PC-3 (cell line): ENCODE data around the gene ZBTB24. TPM values are rescaled to one million over a fixed set of nuclear protein-coding genes. Genes with fewer than 3 reads are reported as not detected.

Experiments
- ATAC-seq: fragments of 200-7000 bp; cut with Tn5 transposase; 2 replicates; pipeline ENCODE4 v1.9.1; 2020; ENCODE audit warnings: mild to moderate bottlenecking, moderate library complexity
- BruUV-seq: library from RNA; stranded (reverse); fragments of 400-500 nt; replicated peaks from 2 replicates; lab custom pipeline; 2021; lab: Mats Ljungman, UMichigan
- CTCF ChIA-PET: fragments of 300-600 bp; sonication (Branson Sonifier 250); formaldehyde crosslinking; loops from one replicate; lab custom pipeline; 2022; ENCODE audit warnings: antibody characterized with exemption; lab: Charles Lee
- POLR2A ChIA-PET: fragments of 300-600 bp; sonication (Branson Sonifier 250); formaldehyde crosslinking; loops from one replicate; lab custom pipeline; 2022; ENCODE audit warnings: antibody characterized with exemption; ENCODE audit not compliant: unreplicated experiment; lab: Charles Lee
- DNase-seq: peaks from one replicate; pipeline ENCODE4 v3.0.0-alpha.2; 2015
- H2AFZ ChIP-seq: fragments of 300-600 bp; sonication (generic); 2 replicates; pipeline ENCODE4 v1.6.0; 2016; ENCODE audit warnings: antibody characterized with exemption, low read length
- H3F3A ChIP-seq: fragments of 300-600 bp; sonication (generic); one replicate; pipeline ENCODE4 v1.6.0; 2017; ENCODE audit warnings: antibody characterized with exemption, low read length, control low read depth, mild to moderate bottlenecking; ENCODE audit not compliant: unreplicated experiment
- H3K27ac ChIP-seq: fragments of 300-600 bp; sonication (generic); 2 replicates; pipeline ENCODE4 v1.5.1; 2016; ENCODE audit warnings: mild to moderate bottlenecking, low read length
- H3K27me3 ChIP-seq: fragments of 300-600 bp; sonication (generic); 2 replicates; pipeline ENCODE4 v1.6.1; 2016; ENCODE audit warnings: low read length, mixed read lengths
- H3K36me3 ChIP-seq: fragments of 300-600 bp; sonication (generic); 2 replicates; pipeline ENCODE4 v1.6.1; 2016; ENCODE audit warnings: low read depth, mixed run types, low read length, mixed read lengths
- H3K4me1 ChIP-seq: fragments of 300-600 bp; sonication (generic); 2 replicates; pipeline ENCODE4 v1.5.1; 2016; ENCODE audit warnings: low read length; ENCODE audit not compliant: insufficient read depth
- H3K4me2 ChIP-seq: fragments of 300-600 bp; sonication (generic); 2 replicates; pipeline ENCODE4 v1.6.0; 2016; ENCODE audit warnings: low read length
- H3K4me3 ChIP-seq: fragments of 300-600 bp; sonication (generic); 2 replicates; pipeline ENCODE4 v1.5.1; 2016; ENCODE audit warnings: mild to moderate bottlenecking, low read length, mixed read lengths
- H3K79me2 ChIP-seq: fragments of 300-600 bp; sonication (generic); 2 replicates; pipeline ENCODE4 v1.6.1; 2017; ENCODE audit warnings: low read length, mixed read lengths
- H3K9ac ChIP-seq: fragments of 300-600 bp; sonication (generic); 2 replicates; pipeline ENCODE4 v1.6.0; 2016; ENCODE audit warnings: mild to moderate bottlenecking, low read length
- H3K9me2 ChIP-seq: fragments of 300-600 bp; sonication (generic); replicated peaks from 2 replicates; pipeline ENCODE4 v1.6.1; 2016; ENCODE audit warnings: mixed run types, low read length, mixed read lengths
- H3K9me3 ChIP-seq: fragments of 300-600 bp; sonication (generic); 2 replicates; pipeline ENCODE4 v1.6.1; 2016; ENCODE audit warnings: low read length, mixed read lengths
- H4K20me1 ChIP-seq: fragments of 300-600 bp; sonication (generic); 2 replicates; pipeline ENCODE4 v1.6.1; 2016; ENCODE audit warnings: low read length, mixed read lengths
- EZH2 ChIP-seq: fragments of 300-600 bp; sonication (generic); IDR thresholded peaks from one replicate; pipeline ENCODE4 v1.6.1; 2017; ENCODE audit warnings: antibody characterized with exemption, mild to moderate bottlenecking, low read length; ENCODE audit not compliant: unreplicated experiment
- EZH2phosphoT487 ChIP-seq: fragments of 300-600 bp; sonication (generic); IDR thresholded peaks from 2 replicates; pipeline ENCODE4 v1.6.1; 2018; ENCODE audit warnings: mild to moderate bottlenecking, antibody characterized with exemption, low read length, borderline replicate concordance
- intact Hi-C: fragments of 100-400 bp; cut with micrococcal nuclease; formaldehyde crosslinking; loops from 2 replicates; pipeline ENCODE4 v1.9.0; 2023
- total RNA-seq: library from RNA; depleted of rRNA; stranded (reverse); fragments of >200 nt; gene quantifications from 2 replicates; pipeline ENCODE4 v1.2.3, GENCODE V29; 2014
- TF ChIP-seq, protein P1 (sequence below): fragments of 300-600 bp; sonication (generic); conservative IDR thresholded peaks from 2 replicates; pipeline ENCODE4 v1.5.1; 2017; ENCODE audit warnings: antibody characterized with exemption, low read depth, mild to moderate bottlenecking, low read length

Gene ZBTB24
- total RNA-seq, 1 experiment from 2014 or later = 6.1 TPM

DNA sequence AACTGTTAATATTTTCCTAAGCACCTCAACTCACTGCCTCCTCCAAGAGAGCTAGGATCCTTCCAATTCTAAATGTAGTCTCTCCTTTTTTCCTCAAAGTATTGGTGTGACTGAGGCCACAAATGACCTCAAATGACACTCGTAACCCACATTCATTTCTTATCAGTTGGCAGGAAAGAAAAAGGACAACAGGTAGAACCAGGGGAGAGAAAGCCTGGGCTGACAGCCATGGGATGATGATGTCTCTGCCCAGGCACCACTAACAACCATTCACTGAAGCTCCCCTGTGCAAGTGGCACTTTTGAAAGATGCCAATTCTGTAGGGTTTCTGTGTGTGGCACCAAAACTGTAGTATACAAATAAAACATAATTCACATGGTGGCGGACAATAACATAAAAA, 7.4 kb downstream of the ZBTB24 start:
- no peak overlapping the region for H3K4me3 ChIP-seq
- DNase-seq (no peak), ATAC-seq (no peak)
- H3K9ac ChIP-seq = no peak overlapping the region
- H3K27me3 ChIP-seq = no peaks in the 10 kb centered on the region
- POLR2A ChIA-PET = interaction anchor here (0.5 kb wide), 1 partner anchor 47 kb away, joined by 6 read pairs; no protein-coding TSS in a partner anchor
- H2AFZ ChIP-seq = no peak overlapping the region
- H3K27ac ChIP-seq = no peak overlapping the region
- TF ChIP-seq EZH2 (no peak), EZH2phosphoT487 (no peak)
- TF ChIP-seq, protein P1, sequence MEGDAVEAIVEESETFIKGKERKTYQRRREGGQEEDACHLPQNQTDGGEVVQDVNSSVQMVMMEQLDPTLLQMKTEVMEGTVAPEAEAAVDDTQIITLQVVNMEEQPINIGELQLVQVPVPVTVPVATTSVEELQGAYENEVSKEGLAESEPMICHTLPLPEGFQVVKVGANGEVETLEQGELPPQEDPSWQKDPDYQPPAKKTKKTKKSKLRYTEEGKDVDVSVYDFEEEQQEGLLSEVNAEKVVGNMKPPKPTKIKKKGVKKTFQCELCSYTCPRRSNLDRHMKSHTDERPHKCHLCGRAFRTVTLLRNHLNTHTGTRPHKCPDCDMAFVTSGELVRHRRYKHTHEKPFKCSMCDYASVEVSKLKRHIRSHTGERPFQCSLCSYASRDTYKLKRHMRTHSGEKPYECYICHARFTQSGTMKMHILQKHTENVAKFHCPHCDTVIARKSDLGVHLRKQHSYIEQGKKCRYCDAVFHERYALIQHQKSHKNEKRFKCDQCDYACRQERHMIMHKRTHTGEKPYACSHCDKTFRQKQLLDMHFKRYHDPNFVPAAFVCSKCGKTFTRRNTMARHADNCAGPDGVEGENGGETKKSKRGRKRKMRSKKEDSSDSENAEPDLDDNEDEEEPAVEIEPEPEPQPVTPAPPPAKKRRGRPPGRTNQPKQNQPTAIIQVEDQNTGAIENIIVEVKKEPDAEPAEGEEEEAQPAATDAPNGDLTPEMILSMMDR = no peak
- BruUV-seq = no TSS peak
- no peak overlapping the region for H3K4me2 ChIP-seq
- intact Hi-C loops = no loop called here
- H3K79me2 ChIP-seq = peaks cover 44% of the 10 kb centered on the region
- peaks cover 6% of the 10 kb centered on the region for H3K4me1 ChIP-seq
- H3K9me2 ChIP-seq = no peaks in the 10 kb centered on the region
- H3K36me3 ChIP-seq = peaks cover 20% of the 10 kb centered on the region; the same call in 1 of the 2 replicates
- CTCF ChIA-PET = no interaction called here
- no peaks in the 10 kb centered on the region for H3K9me3 ChIP-seq
- no peaks in the 10 kb centered on the region for H3F3A ChIP-seq
- no peaks in the 10 kb centered on the region for H4K20me1 ChIP-seq

DNA sequence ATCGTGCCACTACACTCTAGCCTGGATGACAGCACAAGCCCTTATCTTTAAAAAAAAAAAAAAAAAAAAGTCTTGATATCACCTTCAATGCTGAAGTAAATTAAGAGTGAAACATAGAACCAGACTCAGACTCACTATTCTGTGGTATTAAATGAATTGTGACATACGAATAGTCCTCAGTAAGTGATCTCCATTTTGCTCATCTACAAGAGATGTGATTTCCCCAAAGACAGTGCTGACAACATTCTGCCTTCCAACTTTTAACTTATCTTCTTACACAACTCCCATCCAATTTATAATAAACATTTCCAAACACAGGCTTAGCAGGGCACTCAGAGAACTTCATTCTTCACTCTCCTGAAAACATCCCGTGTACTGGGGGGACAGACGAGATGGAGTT, 8.0 kb downstream of the ZBTB24 start:
- Histone ChIP-seq H3K9me2 (no peaks in the 10 kb centered on the region), H3K27ac (no peak overlapping the region), H3K27me3 (no peaks in the 10 kb centered on the region), H3K79me2 (peaks cover 38% of the 10 kb centered on the region), H3K36me3 (peaks cover 16% of the 10 kb centered on the region; the same call in 1 of the 2 replicates), H3K9me3 (no peaks in the 10 kb centered on the region), H3K9ac (no peak overlapping the region), H3K4me1 (0 out of 2 replicates have a peak, but pooled peaks cover 2% of the 10 kb centered on the region), H4K20me1 (no peaks in the 10 kb centered on the region), H3F3A (no peaks in the 10 kb centered on the region), H3K4me3 (no peak overlapping the region), H3K4me2 (no peak overlapping the region), H2AFZ (no peak overlapping the region)
- ATAC-seq = no peak
- ChIA-PET CTCF (no interaction called here), POLR2A (no interaction called here)
- BruUV-seq = no TSS peak
- intact Hi-C loops = no loop called here
- TF ChIP-seq EZH2 (no peak), EZH2phosphoT487 (no peak)
- TF ChIP-seq, protein P1 = no peak
- no peak for DNase-seq

DNA sequence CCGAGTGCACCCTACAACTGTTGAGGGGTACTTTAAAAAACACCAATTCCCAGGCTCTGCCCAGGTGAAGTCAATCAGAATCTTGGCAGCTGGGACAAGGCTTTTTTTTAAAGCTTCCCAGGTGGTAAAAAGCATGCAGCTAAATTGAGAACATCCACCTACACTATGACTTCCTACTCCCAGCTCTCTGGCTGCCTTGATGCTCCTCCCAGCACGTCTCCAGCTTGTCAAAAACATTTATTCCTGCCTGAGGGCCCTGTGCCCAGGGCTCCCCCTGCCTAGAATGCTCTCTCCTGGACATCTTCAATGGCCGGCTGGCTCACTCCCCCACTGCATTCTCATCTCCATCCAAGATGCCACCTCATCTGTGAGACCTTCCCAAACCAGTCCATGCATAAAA, 9.9 kb downstream of the ZBTB24 start:
- no peak for ATAC-seq
- TF ChIP-seq EZH2phosphoT487 (no peak), EZH2 (no peak)
- TF ChIP-seq, protein P1 = no peak

More for the DNA sequence above, 9.9 kb downstream of the ZBTB24 start:
- Histone ChIP-seq H3K27me3 (no peaks in the 10 kb centered on the region), H3K36me3 (peaks cover 16% of the 10 kb centered on the region; the same call in 1 of the 2 replicates), H3K9ac (no peak overlapping the region), H3K4me3 (no peak overlapping the region), H3K27ac (no peak overlapping the region), H3K79me2 (peaks cover 21% of the 10 kb centered on the region), H3K4me2 (no peak overlapping the region), H4K20me1 (no peaks in the 10 kb centered on the region), H3K9me3 (no peaks in the 10 kb centered on the region), H3K9me2 (no peaks in the 10 kb centered on the region), H2AFZ (no peak overlapping the region), H3F3A (no peaks in the 10 kb centered on the region), H3K4me1 (no peaks in the 10 kb centered on the region)
- no TSS peak for BruUV-seq
- ChIA-PET POLR2A (no interaction called here), CTCF (no interaction called here)
- intact Hi-C loops = no loop called here
- DNase-seq = no peak
